GM21447 (cell line): ENCODE results near the gene FAM163B.

Experiments
- ATAC-seq: cut with Tn5 transposase; IDR thresholded peaks from one replicate; pipeline ENCODE4 v1.9.1; 2021; ENCODE audit not compliant: unreplicated experiment

FAM163B gene

GRCh38 chr9:133583111-133583510 is 26.1 kb downstream of the FAM163B start:
- ATAC-seq = no peak

DNA sequence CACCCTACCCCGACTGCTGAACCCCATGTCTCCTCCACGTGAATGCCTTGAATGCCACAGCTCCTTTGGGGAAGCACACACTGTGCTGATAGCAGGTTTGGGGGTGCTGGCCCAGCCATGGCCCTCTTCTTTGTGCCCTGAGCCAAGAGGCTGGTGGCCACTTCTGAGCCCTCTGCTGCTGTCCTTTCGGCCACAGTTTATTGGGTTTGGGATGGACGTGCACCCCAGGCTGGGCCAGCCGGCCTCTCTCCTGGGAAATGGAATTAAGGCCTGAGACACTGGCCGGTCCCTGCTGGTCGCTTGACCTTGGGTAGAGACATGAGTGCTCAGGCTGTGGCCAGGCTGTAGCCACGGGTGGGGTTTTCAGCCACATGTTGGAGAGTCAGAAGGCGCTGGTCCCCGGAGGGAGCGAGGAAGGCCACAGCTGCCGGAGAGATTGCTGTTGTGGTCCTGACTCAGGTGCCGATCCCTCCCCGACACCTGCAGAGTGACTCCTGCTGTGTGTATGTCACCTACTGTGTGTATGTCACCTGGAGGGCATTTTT is 26.6 kb downstream of the FAM163B start:
- no peak for ATAC-seq

- no peak for ATAC-seq
Observed at GRCh38 chr9:133581513-133582343, 27.5 kb downstream of the FAM163B start.

GRCh38 chr9:133581011-133581410 is 28.2 kb downstream of the FAM163B start:
- no peak for ATAC-seq

- no peak for ATAC-seq
Observed at GRCh38 chr9:133580419-133580738, 28.8 kb downstream of the FAM163B start.

DNA sequence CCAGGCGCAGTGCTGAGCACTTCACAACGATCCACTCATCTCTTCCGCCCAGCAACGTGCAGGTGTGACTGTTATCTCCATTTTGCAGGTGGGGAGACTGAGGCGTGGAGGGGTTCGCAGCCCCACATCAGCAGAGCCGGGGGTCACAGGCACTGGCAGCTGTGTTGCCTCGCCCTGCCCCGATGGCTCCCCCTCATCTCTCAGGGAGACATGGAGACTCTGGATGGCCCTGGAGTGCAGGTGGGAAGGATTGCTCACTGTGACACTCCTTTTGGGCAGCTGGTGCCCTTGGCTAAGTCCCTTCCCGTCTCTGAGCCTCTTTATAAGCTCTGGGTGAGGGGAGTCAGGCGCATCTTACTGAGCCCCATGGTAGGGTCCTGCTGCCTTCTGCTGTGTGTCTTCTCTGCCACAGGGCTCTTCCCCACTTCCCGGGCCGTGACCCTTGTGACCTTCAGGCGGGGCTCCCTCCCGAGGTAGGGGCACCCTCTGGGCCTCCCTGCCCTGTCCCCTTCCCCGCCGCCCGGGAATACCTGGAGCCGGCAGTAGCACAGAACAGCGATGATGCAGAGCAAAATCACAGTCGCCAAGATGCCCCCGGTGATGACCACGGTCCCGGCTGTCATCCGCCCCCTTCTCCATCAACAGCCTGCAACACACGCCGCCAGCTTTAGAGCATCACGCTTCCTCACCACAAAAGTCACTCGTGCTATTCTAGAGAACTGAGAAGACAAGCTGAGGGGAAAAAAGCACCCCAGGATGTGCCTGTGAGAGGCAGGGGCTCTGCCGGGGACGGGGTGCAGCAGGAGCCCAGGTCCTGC is 29.4 kb downstream of the FAM163B start:
- no peak for ATAC-seq

DNA sequence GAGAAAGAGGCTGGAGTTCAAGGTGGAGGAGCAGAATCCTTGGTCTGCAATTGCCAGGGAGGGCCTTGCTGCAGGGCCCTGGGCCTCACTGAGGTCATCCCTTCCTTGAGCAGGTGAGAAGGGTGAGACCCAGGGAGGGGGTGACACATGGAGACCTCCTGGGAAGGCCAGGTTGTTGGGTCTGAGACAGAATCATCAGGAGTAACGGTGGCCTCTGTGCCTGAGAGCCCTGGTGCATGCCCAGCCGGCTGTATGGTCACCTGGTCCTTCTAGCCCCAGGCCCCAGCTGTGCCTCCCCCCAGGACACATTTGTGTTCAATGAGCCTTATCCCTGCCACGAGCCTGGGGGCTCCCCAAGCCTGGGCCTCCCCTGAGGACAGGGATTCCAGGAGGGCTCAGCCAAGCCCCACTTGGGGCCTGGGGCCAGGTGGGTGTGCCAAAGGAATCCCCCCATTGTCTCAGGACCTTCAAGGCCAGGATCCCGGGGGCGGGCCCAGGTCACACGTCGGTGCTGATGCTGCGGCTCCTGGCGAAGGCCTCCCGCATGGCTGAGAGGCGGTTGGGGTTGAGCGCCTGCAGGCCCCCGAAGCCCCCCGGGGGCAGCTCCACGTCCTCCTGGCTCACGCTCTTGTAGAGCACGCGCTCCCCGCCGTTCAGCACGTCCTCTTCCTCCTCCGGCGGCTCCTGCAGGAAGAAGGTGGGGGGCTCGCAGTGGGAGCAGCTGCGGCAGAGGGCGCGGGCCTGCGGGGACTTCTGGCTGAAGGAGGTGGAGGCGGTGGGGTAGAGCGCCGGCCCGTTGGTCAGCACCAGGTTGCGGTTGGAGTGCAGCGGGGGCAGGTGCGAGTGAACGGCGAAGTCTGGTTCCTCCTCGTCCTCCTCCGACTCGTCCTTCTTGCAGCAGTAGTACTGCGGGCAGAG is 30.4 kb downstream of the FAM163B start:
- no peak for ATAC-seq

DNA sequence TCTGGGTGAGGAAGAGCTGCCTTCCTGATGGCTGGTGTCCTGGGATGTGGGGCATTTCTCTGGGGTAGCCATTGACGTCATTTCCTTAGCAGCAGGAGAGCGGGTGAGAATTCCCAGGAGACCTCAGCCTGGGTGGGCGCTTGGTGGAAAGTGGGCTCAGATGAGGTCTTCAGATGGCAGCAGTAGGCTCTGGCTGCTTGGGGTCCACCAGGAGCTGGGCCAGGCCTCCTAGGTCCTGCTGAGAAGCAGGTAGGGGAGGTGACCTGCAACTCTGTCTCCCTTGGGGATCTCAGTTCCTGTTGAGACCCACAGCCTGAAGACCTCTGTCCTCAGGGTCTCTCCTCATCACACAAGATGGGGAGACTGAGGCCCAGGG is 31.5 kb downstream of the FAM163B start:
- no peak for ATAC-seq

- ATAC-seq = no peak
Observed at GRCh38 chr9:133576875-133577736, 32.1 kb downstream of the FAM163B start.

DNA sequence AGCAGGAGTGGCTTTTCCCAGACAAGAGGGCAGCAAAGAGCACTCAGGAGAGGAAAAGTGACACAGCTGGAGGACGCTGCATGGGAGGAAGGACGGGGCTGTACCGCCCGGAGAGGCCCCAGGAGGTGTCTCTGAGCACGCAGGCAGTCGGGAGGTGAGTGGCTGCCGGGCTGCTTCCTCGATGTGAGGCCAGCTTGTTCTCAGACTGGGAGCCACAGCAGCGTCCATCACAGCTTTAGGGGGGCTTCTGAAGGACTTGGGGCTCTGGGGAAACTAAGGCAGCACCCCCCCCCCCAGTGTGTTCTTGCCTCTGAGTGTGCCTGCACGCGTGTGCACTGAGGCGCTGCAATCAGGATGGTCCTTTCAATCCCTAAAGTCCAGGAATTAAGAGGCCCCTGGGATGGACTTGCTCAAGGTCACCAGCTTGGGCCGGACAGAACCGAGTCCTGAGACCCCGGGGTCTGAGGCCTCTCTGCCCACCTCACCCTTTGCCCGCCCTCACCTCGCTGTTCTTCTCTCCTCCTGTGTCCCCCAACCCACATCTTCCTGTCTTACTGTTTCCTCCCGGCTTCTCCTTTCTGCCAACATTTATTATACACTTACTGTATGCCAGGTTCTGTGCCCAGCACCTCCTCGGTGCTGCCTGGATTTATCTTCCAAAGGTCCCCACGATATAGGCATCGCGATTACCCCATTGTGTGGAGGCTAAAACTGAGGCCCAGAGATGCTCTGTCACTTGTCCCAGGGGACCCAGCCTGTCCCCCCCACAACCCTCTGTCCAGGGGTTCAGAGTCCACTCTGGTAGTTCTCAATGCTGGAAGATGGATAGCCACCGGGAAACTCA is 32.9 kb downstream of the FAM163B start:
- ATAC-seq = no peak

- ATAC-seq = no peak
Observed at GRCh38 chr9:133575186-133576030, 33.8 kb downstream of the FAM163B start.

DNA sequence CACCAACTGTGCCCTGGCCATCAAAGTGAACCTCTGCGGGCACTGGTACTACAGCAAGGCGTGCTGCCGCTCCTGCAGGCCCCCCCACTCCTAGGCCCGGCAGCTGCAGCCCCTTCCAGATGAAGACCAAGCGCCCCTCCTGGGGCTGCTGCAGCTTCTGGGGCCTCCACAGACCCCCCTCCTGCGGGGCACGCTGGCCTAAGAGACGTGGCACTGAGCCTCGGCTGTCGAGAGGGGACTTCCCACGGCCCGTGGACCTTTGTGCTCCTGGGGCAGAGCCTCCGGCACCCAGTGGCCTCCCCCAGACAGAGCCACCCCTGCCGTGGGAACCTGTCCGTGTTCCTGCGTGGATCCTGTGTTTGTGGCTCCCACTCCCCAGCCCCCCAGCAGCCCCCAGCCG is 34.4 kb downstream of the FAM163B start:
- no peak for ATAC-seq

DNA sequence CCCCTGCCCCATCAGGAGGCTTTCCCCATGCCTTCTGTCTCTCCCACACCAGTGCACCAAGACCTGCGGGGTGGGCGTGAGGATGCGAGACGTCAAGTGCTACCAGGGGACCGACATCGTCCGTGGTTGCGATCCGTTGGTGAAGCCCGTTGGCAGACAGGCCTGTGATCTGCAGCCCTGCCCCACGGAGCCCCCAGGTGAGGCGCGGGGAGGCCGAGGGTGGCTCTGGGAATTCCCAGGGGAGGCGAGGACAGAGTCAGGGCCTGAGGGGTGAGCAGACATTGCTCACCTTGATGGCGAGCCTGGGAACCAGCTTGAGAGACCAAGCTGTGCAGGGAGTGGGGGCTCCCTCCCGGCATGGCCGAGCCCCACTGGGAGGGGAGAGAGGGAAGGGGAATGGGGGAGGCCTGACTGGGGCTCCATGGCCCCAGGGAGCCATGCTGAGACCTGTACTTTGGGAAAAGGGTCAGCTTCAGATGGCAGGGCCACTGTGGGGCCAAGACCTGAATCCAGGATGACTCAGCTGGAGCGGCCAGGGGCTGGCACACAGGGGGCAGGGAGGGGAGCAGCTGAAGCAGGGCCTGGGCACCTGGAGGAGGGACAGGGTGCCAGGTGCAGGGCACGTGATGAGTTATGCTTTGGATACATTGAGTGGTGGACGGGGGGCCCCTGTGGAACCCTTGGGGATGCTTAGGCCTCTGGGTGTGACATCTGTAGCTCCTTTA is 35.2 kb downstream of the FAM163B start:
- ATAC-seq = no peak

- ATAC-seq = no peak
Observed at GRCh38 chr9:133572821-133573361, 36.3 kb downstream of the FAM163B start.

DNA sequence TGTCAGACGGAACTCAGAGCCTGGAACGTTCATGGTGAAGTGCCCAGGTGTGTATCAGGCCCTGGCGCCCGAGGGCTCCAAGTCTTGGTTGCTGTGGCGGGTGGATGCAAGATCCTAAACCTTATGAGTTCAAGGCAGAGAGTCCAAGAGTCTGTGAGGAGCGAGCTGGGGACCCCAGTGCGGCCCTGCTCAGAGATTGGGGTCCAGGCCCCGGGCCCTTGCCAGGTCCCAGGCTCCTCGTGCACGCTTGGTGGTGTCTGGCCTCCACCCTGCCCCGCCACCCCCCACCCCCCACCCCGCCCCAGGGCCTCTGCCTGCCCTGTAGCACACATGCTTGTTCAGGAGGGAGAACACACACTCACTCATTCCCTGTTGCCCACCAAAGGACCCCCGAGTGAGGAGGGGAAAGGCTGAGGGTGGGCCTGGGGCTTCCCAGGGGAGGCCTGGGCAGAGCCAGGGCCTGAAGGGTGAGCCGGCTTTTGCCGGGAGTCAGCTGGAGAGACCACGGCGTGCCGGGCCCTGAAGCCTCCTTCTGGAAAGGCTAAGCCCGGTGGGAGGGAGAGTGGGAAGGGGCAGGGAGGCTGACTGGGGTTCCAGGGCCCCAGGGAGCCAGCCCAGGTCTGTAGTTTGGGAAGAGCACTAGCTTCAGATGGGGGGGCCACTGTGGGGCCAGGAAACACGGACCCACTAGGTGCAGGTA is 37.1 kb downstream of the FAM163B start:
- no peak for ATAC-seq

DNA sequence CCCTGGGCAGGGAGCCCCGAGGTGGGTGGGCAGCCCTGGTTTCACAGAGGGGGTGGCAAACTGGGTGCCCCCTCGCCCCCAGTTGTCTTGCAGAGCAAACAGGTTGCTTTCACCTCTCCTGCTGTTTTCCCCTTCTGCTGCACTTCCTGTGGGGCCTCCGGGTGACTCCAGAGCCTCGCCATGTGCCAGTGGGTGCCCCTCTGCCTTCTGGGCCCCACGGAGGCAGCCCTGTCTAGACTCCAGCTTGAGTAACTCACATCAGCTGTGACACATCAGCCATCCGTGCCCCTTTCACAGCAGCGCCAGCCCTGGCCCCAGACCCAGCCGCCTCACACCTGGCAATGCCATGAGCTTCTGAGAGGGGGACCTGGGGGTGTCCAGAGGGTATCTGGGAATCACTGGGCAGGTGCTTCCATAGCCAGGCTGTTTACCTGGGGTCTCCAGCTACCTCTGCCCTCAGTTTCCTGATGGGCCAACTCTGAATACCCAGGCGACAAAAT is 37.7 kb downstream of the FAM163B start:
- no peak for ATAC-seq

DNA sequence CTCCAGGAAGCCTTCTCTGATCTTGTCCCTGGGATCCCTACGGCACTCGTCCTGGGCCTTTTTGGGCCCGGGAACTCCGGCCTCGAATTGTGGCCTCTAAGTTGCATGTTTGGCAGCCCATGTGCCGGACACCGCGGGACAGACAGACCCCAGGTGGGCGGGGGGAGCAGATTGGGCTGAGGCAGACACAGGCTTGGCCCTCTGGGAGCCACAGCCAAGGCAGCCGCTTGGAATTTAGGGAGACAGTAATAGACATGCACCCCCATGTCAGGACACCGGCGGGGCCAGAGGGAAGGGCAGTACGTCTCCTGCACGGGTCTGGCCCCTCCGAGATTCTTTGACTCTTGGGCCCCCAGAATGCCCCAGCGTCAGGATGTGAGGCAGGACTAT is 38.5 kb downstream of the FAM163B start:
- no peak for ATAC-seq
